GM12875 (cell line): ENCODE results near the gene TECR.

ENCODE experiments used
- H3K4me3 ChIP-seq: one replicate; pipeline ENCODE4 v1.5.1; 2011; ENCODE audit warnings: low read depth, low read length, control low read depth
- CTCF ChIP-seq: IDR thresholded peaks from 2 replicates; pipeline ENCODE4 v1.5.1; 2011; ENCODE audit warnings: low read depth, mild to moderate bottlenecking, control low read depth, inconsistent platforms, low read length, moderate library complexity, borderline replicate concordance; ENCODE audit not compliant: insufficient read depth

TECR gene

GRCh38 chr19:14559916-14560775 is 30.8 kb downstream of the TECR start:
- no peak overlapping the region for H3K4me3 ChIP-seq
- no peak for TF ChIP-seq CTCF

GRCh38 chr19:14560776-14561108 is 31.3 kb downstream of the TECR start:
- no peak for TF ChIP-seq CTCF
- no peak overlapping the region for H3K4me3 ChIP-seq

- TF ChIP-seq CTCF = no peak
- no peak overlapping the region for H3K4me3 ChIP-seq
Measured at GRCh38 chr19:14561249-14561648, 31.9 kb downstream of the TECR start.

GRCh38 chr19:14561847-14562351 is 32.5 kb downstream of the TECR start:
- no peak overlapping the region for H3K4me3 ChIP-seq
- TF ChIP-seq CTCF = no peak

- TF ChIP-seq CTCF = no peak
- no peak overlapping the region for H3K4me3 ChIP-seq
Measured at GRCh38 chr19:14562660-14563589, 33.5 kb downstream of the TECR start.

GRCh38 chr19:14563590-14563926 is 34.2 kb downstream of the TECR start:
- H3K4me3 ChIP-seq = no peak overlapping the region
- TF ChIP-seq CTCF = no peak
